CD4-positive, alpha-beta T cell treated with Interleukin-17A for 1 hour (primary cell): ENCODE data around the gene WDR86.

Experiments
- DNase-seq: peaks from one replicate; pipeline ENCODE4 v3.0.0-alpha.2; 2020

Gene WDR86

GRCh38 chr7:151405588-151405987, 4.2 kb downstream of the WDR86 start:
- no peak for DNase-seq

GRCh38 chr7:151405056-151405455, 4.8 kb downstream of the WDR86 start:
- no peak for DNase-seq

- peak; percentile 41 for DNase-seq
Observed at GRCh38 chr7:151404216-151405011, 5.4 kb downstream of the WDR86 start.

GRCh38 chr7:151403764-151404163, 6.1 kb downstream of the WDR86 start:
- no peak for DNase-seq

- no peak for DNase-seq
Observed at GRCh38 chr7:151402029-151402835, 7.6 kb downstream of the WDR86 start.

GRCh38 chr7:151400626-151401315, 9.1 kb downstream of the WDR86 start:
- peak; percentile 41 for DNase-seq

- no peak for DNase-seq
Observed at GRCh38 chr7:151399906-151400305, 9.9 kb downstream of the WDR86 start.

- DNase-seq = no peak
Observed at GRCh38 chr7:151399305-151399601, 10.6 kb downstream of the WDR86 start.

GRCh38 chr7:151398446-151399304, 11.2 kb downstream of the WDR86 start:
- no peak for DNase-seq

- DNase-seq = no peak
Observed at GRCh38 chr7:151397026-151397425, 12.8 kb downstream of the WDR86 start.

- no peak for DNase-seq
Observed at GRCh38 chr7:151396328-151396970, 13.4 kb downstream of the WDR86 start.

GRCh38 chr7:151395036-151395367, 14.8 kb downstream of the WDR86 start:
- DNase-seq = no peak

- no peak for DNase-seq
Observed at GRCh38 chr7:151394076-151395035, 15.5 kb downstream of the WDR86 start.

GRCh38 chr7:151393031-151393977, 16.5 kb downstream of the WDR86 start:
- no peak for DNase-seq

GRCh38 chr7:151392426-151392825, 17.4 kb downstream of the WDR86 start:
- DNase-seq = no peak

GRCh38 chr7:151392002-151392401, 17.8 kb downstream of the WDR86 start:
- DNase-seq = no peak

GRCh38 chr7:151391358-151391730, 18.5 kb downstream of the WDR86 start:
- no peak for DNase-seq

- DNase-seq = no peak
Observed at GRCh38 chr7:151390598-151391357, 19.1 kb downstream of the WDR86 start.
